GM12878 (cell line): ENCODE results near the gene COL6A1. TPM values are rescaled to one million over a fixed set of nuclear protein-coding genes. Genes with fewer than 3 reads are reported as not detected.

Experiments used
- ATAC-seq: fragments of 200-7000 bp; cut with Tn5 transposase; 3 replicates; pipeline ENCODE4 v1.9.1; 2020; ENCODE audit warnings: mild to moderate bottlenecking, moderate library complexity
- BruUV-seq: library from RNA; stranded (reverse); fragments of 400-500 nt; replicated peaks from 2 replicates; lab custom pipeline; 2021; lab: Mats Ljungman, UMichigan
- CTCF ChIA-PET: fragments of 300-600 bp; sonication (Branson Sonifier 250); formaldehyde crosslinking; extraction: SDS; loops from one replicate; lab custom pipeline; 2021; ENCODE audit warnings: inconsistent platforms; lab: Yijun Ruan, JAX
- POLR2A ChIA-PET: fragments of 350-600 bp; formaldehyde crosslinking; extraction: SDS; loops from one replicate; lab custom pipeline; 2021; ENCODE audit warnings: inconsistent platforms; lab: Charles Lee
- RAD21 ChIA-PET: fragments of 300-600 bp; sonication (Branson Sonifier 250); formaldehyde crosslinking; loops from one replicate; lab custom pipeline; 2023; ENCODE audit warnings: antibody characterized with exemption; ENCODE audit not compliant: unreplicated experiment; lab: Charles Lee
- SMC1A ChIA-PET: fragments of 300-600 bp; sonication (Branson Sonifier 250); formaldehyde crosslinking; loops from one replicate; lab custom pipeline; 2023; ENCODE audit not compliant: unreplicated experiment, uncharacterized antibody; lab: Charles Lee
- DNase-seq: peaks from one replicate; pipeline ENCODE4 v3.0.0-alpha.2; 2011; ENCODE audit warnings: low read depth, low spot score
- FAIRE-seq: peaks from 3 replicates; lab custom pipeline; 2011; peaks lifted over from hg19 to GRCh38; lab: Jason Lieb, UNC
- H2AFZ ChIP-seq: 2 replicates; pipeline ENCODE4 v1.6.0; 2011; ENCODE audit warnings: low read depth, low read length, control low read depth; ENCODE audit not compliant: control insufficient read depth
- H3K27ac ChIP-seq: 2 replicates; pipeline ENCODE4 v1.5.1; 2011; ENCODE audit warnings: control low read depth; ENCODE audit not compliant: control insufficient read depth, insufficient read depth
- H3K27me3 ChIP-seq, 2 experiments: replicated peaks in 1 of 2; 2 replicates each; pipeline versions ENCODE4 v1.6.0 to v1.6.1; 2011; ENCODE audit warnings: low read length in 1 of 2; ENCODE audit not compliant: control insufficient read depth in 2 of 2, insufficient read depth in 2 of 2
- H3K36me3 ChIP-seq, 2 experiments: 2 replicates each; pipeline ENCODE4 v1.5.1; 2011; ENCODE audit warnings: low read length in 1 of 2; ENCODE audit not compliant: control insufficient read depth in 2 of 2, insufficient read depth in 2 of 2
- H3K4me1 ChIP-seq: 2 replicates; pipeline ENCODE4 v1.6.1; 2011; ENCODE audit warnings: mild to moderate bottlenecking, low read length, moderate library complexity, mixed read lengths; ENCODE audit not compliant: control insufficient read depth, insufficient read depth
- H3K4me2 ChIP-seq: 2 replicates; pipeline ENCODE4 v1.6.0; 2011; ENCODE audit warnings: control low read depth; ENCODE audit not compliant: control insufficient read depth, insufficient read depth
- H3K4me3 ChIP-seq: fragments of 200-600 bp; sonication (generic); 2 replicates; pipeline ENCODE4 v1.5.1; 2016
- H3K79me2 ChIP-seq: 2 replicates; pipeline ENCODE4 v1.6.0; 2011; ENCODE audit warnings: low read length; ENCODE audit not compliant: control insufficient read depth, insufficient read depth
- H3K9ac ChIP-seq: 2 replicates; pipeline ENCODE4 v1.8.0; 2011; ENCODE audit warnings: low read length, control low read depth, mixed read lengths; ENCODE audit not compliant: control insufficient read depth, insufficient read depth
- H3K9me3 ChIP-seq: replicated peaks from 3 replicates; pipeline ENCODE4 v1.5.1; 2011; ENCODE audit warnings: mild to moderate bottlenecking, low read length; ENCODE audit not compliant: control insufficient read depth, insufficient read depth
- H4K20me1 ChIP-seq: 2 replicates; pipeline ENCODE4 v1.6.0; 2011; ENCODE audit not compliant: control insufficient read depth, insufficient read depth
- CBFB ChIP-seq: IDR thresholded peaks from 2 replicates; pipeline ENCODE4 v1.6.1; 2016; ENCODE audit warnings: antibody characterized with exemption, low read depth
- CEBPB ChIP-seq, 2 experiments: fragments of 150-350 bp in 1 of 2; IDR thresholded peaks; 2 replicates each; pipeline ENCODE4 v1.6.1; 2012 to 2014; ENCODE audit warnings: low read depth in 2 of 2, low read length in 2 of 2, borderline replicate concordance in 1 of 2, inconsistent platforms in 1 of 2
- CHD1 ChIP-seq: IDR thresholded peaks from 2 replicates; pipeline ENCODE4 v1.6.1; 2012; ENCODE audit warnings: low read depth, low read length, improper control_type of control experiment
- CHD2 ChIP-seq: IDR thresholded peaks from 2 replicates; pipeline ENCODE4 v1.6.1; 2011; ENCODE audit warnings: low read depth, low read length, improper control_type of control experiment, borderline replicate concordance
- CHD4 ChIP-seq: fragments of 200-600 bp; sonication (generic); IDR thresholded peaks from 2 replicates; pipeline ENCODE4 v1.6.1; 2016; ENCODE audit warnings: mild to moderate bottlenecking
- E4F1 ChIP-seq: fragments of 450-650 bp; IDR thresholded peaks from 2 replicates; pipeline ENCODE4 v1.6.1; 2018; ENCODE audit warnings: borderline replicate concordance, mild to moderate bottlenecking; ENCODE audit not compliant: partially characterized antibody
- ELK1 ChIP-seq: IDR thresholded peaks from 2 replicates; pipeline ENCODE4 v1.6.1; 2012; ENCODE audit warnings: low read depth, low read length, improper control_type of control experiment
- GATAD2B ChIP-seq: fragments of 450-650 bp; conservative IDR thresholded peaks from 2 replicates; pipeline ENCODE4 v1.6.1; 2017; ENCODE audit warnings: low read depth, mild to moderate bottlenecking, moderate library complexity
- HDAC2 ChIP-seq: fragments of 200-600 bp; sonication (generic); IDR thresholded peaks from 2 replicates; pipeline ENCODE4 v1.6.1; 2017
- HDAC6 ChIP-seq: fragments of 200-600 bp; sonication (generic); IDR thresholded peaks from one replicate; pipeline ENCODE4 v1.8.0; 2017; ENCODE audit warnings: antibody characterized with exemption; ENCODE audit not compliant: unreplicated experiment
- KDM1A ChIP-seq: fragments of 200-600 bp; sonication (generic); IDR thresholded peaks from 2 replicates; pipeline ENCODE4 v1.6.1; 2016; ENCODE audit warnings: borderline replicate concordance
- KLF5 ChIP-seq: fragments of 450-650 bp; IDR thresholded peaks from 2 replicates; pipeline ENCODE4 v1.6.1; 2014; ENCODE audit warnings: mild to moderate bottlenecking; ENCODE audit not compliant: partially characterized antibody
- NFIC ChIP-seq: IDR thresholded peaks from 2 replicates; pipeline ENCODE4 v1.6.1; 2012; ENCODE audit warnings: low read depth, mild to moderate bottlenecking, inconsistent platforms, low read length, moderate library complexity
- SIX5 ChIP-seq: IDR thresholded peaks from 2 replicates; pipeline ENCODE4 v1.6.1; 2011; ENCODE audit warnings: mild to moderate bottlenecking, low read depth, low read length, moderate library complexity; ENCODE audit not compliant: severe bottlenecking
- STAT3 ChIP-seq: IDR thresholded peaks from 2 replicates; pipeline ENCODE4 v1.6.1; 2011; ENCODE audit warnings: low read depth, low read length, improper control_type of control experiment
- SUZ12 ChIP-seq: fragments of 200-600 bp; sonication (generic); IDR thresholded peaks from one replicate; pipeline ENCODE4 v1.6.1; 2018; ENCODE audit warnings: antibody characterized with exemption, mild to moderate bottlenecking; ENCODE audit not compliant: unreplicated experiment
- YBX1 ChIP-seq: fragments of 450-650 bp; IDR thresholded peaks from 2 replicates; pipeline ENCODE4 v1.6.1; 2016; ENCODE audit warnings: antibody characterized with exemption
- ZSCAN29 ChIP-seq: fragments of 450-650 bp; IDR thresholded peaks from 2 replicates; pipeline ENCODE4 v1.6.1; 2017; ENCODE audit warnings: mild to moderate bottlenecking, moderate library complexity
- WGBS: methylation state at CpG from one replicate; pipeline ENCODE4 v1.1.6; 2016; ENCODE audit warnings: low lambda C conversion rate; ENCODE audit not compliant: insufficient replicate concordance, insufficient coverage; ENCODE audit errors: missing lambda C conversion rate; 5-methylcytosine and 5-hydroxymethylcytosine counted together
- in situ Hi-C: fragments of 300-500 bp; cut with MboI; formaldehyde crosslinking; loops from 9 replicates; pipeline ENCODE4 v1.14.3; 2018; ENCODE audit warnings: mixed read lengths
- intact Hi-C: fragments of 100-400 bp; cut with micrococcal nuclease; formaldehyde crosslinking; loops from one replicate; pipeline ENCODE4 v1.14.2; 2022; ENCODE audit not compliant: unreplicated experiment
- polyA plus RNA-seq, 11 experiments: library from polyadenylated mRNA; depleted of rRNA in 4 of 11; unstranded in 6 of 11; stranded (reverse) in 5 of 11; fragments of >200 nt; fragmentation: Nextera tagmentation in 4 of 11; fragmentation: Illumina TruSeq in 1 of 11; extraction: Ambion mirVana in 4 of 11; extraction: Trizol in 1 of 11; gene quantifications; 1 replicate in 1 of 11; 2 replicates in 10 of 11; pipeline versions ENCODE4 v1.2.1 to v1.2.3, GENCODE V29; 2011 to 2016; ENCODE audit warnings: inconsistent platforms in 2 of 11, missing spikeins in 2 of 11, low read depth in 1 of 11
- total RNA-seq, 4 experiments: library from RNA; depleted of rRNA in 3 of 4; stranded (reverse); fragments of >200 nt in 3 of 4; fragmentation: Illumina TruSeq in 1 of 4; extraction: Trizol in 1 of 4; gene quantifications; 2 replicates each; pipeline versions ENCODE4 v1.2.1 to v1.2.3, GENCODE V29; 2013 to 2021

Gene COL6A1
- total and polyA plus RNA-seq, 10 of the 15 experiments (the other 5 are each of a cell fraction or from before 2014, with no cell fraction given): 0.12 to 1.3 (median 0.20) TPM; not detected in 7

GRCh38 chr21:46051821-46052675, 70.5 kb downstream of the COL6A1 start:
- no peak for FAIRE-seq
- ChIA-PET POLR2A (no interaction called here), SMC1A (no interaction called here), RAD21 (no interaction called here)
- DNase-seq: no peak
- no peak overlapping the region for H3K9ac ChIP-seq
- H2AFZ ChIP-seq: no peak overlapping the region
- no peak for ATAC-seq
- BruUV-seq: no TSS peak
- TF ChIP-seq CHD1: no peak
- no peak for TF ChIP-seq SUZ12
- no peak for TF ChIP-seq YBX1
- TF ChIP-seq CHD2: no peak
- TF ChIP-seq KDM1A: no peak
- TF ChIP-seq CEBPB (IDR thresholded peaks at IDR 0.05; ENCODE audit: borderline replicate concordance in 1 of 2, low read depth in 2 of 2, low read length in 2 of 2): no peak
- TF ChIP-seq GATAD2B: no peak
- TF ChIP-seq ELK1: no peak
- TF ChIP-seq ZSCAN29: no peak
- TF ChIP-seq HDAC6: no peak
- TF ChIP-seq CHD4: no peak
- TF ChIP-seq SIX5: no peak
- no peak for TF ChIP-seq KLF5
- no peak for TF ChIP-seq STAT3
- no peak for TF ChIP-seq E4F1
- TF ChIP-seq HDAC2: no peak
- TF ChIP-seq CBFB: no peak
- TF ChIP-seq NFIC: no peak
- TF ChIP-seq, all 136 proteins: peak for 0
- CTCF ChIA-PET: no interaction called here
- Histone ChIP-seq H3K27ac (no peak overlapping the region), H3K27me3 (no peaks in the 10 kb centered on the region), H4K20me1 (no peaks in the 10 kb centered on the region), H3K79me2 (no peaks in the 10 kb centered on the region), H3K9me3 (no peaks in the 10 kb centered on the region; the same call in 2 of the 3 replicates), H3K4me1 (no peaks in the 10 kb centered on the region), H3K36me3 (no peaks in the 10 kb centered on the region), H3K4me2 (no peak overlapping the region), H3K4me3 (no peak overlapping the region)
- intact Hi-C loops (no loop called here), in situ Hi-C loops (no loop called here)
- 62% methylated on average over 33 of the region's 33 CpGs for whole genome bisulfite sequencing
